DOHH2 (cell line): Measurements from ENCODE around the gene NCAPD2.

ENCODE experiments used
- CTCF ChIP-seq: fragments of 200-600 bp; sonication (generic); IDR thresholded peaks from one replicate; pipeline ENCODE4 v1.5.1; 2014; ENCODE audit warnings: antibody characterized with exemption, mild to moderate bottlenecking, low read depth, low read length; ENCODE audit not compliant: poor library complexity, severe bottlenecking
- EZH2phosphoT487 ChIP-seq: fragments of 200-600 bp; sonication (generic); IDR thresholded peaks from 2 replicates; pipeline ENCODE4 v1.6.1; 2017; ENCODE audit warnings: borderline replicate concordance, mild to moderate bottlenecking, antibody characterized with exemption, low read length, moderate library complexity, mixed read lengths

GRCh38 chr12:6535697-6535946 is 41.7 kb downstream of the NCAPD2 start:
- TF ChIP-seq CTCF (no peak), EZH2phosphoT487 (no peak)
